WTC11 (cell line): ENCODE data around the gene TIAM2. TPM values are rescaled to one million over a fixed set of nuclear protein-coding genes. Genes with fewer than 3 reads are reported as not detected.

ENCODE experiments used
- ATAC-seq: fragments of 200-7000 bp; cut with Tn5 transposase; 2 replicates; pipeline ENCODE4 v1.10.0; 2021; ENCODE audit warnings: mild to moderate bottlenecking, moderate library complexity
- CTCF ChIA-PET: fragments of 300-600 bp; sonication (Branson Sonifier 250); formaldehyde crosslinking; loops from one replicate; lab custom pipeline; 2021; ENCODE audit warnings: antibody characterized with exemption; lab: Charles Lee
- POLR2A ChIA-PET: fragments of 350-600 bp; sonication (Branson Sonifier 250); formaldehyde crosslinking; loops from one replicate; lab custom pipeline; 2021; ENCODE audit warnings: antibody characterized with exemption; lab: Charles Lee
- DNase-seq: peaks from one replicate; pipeline ENCODE4 v3.0.0; 2021; ENCODE audit warnings: low spot score
- H3K27ac Mint-ChIP-seq: 2 replicates; pipeline ENCODE4 v1.8.0; 2021; ENCODE audit warnings: mixed read lengths
- H3K27me3 Mint-ChIP-seq: 2 replicates; pipeline ENCODE4 v1.8.0; 2021; ENCODE audit warnings: low read depth, mild to moderate bottlenecking, moderate library complexity, mixed read lengths
- H3K36me3 Mint-ChIP-seq: 2 replicates; pipeline ENCODE4 v1.8.0; 2021; ENCODE audit warnings: mixed read lengths
- H3K4me1 Mint-ChIP-seq: 2 replicates; pipeline ENCODE4 v1.8.0; 2022; ENCODE audit warnings: mixed read lengths
- H3K4me3 Mint-ChIP-seq: 2 replicates; pipeline ENCODE4 v1.8.0; 2021; ENCODE audit warnings: mild to moderate bottlenecking, moderate library complexity, mixed read lengths
- H3K9me3 Mint-ChIP-seq: 2 replicates; pipeline ENCODE4 v1.8.0; 2021; ENCODE audit warnings: mixed read lengths
- CBFB ChIP-seq: sonication (generic); formaldehyde crosslinking; IDR thresholded peaks from 2 replicates; pipeline ENCODE4 v1.8.1; 2022; ENCODE audit warnings: mild to moderate bottlenecking, low read depth, missing genetic modification reagents
- ELF4 ChIP-seq: sonication (generic); formaldehyde crosslinking; IDR thresholded peaks from 2 replicates; pipeline ENCODE4 v1.8.1; 2022; ENCODE audit warnings: low read depth, mild to moderate bottlenecking, moderate library complexity, missing genetic modification reagents
- EMX1 ChIP-seq: fragments of 250-450 bp; sonication (Bioruptor Pico); IDR thresholded peaks from 2 replicates; pipeline ENCODE4 v1.8.0; 2021; ENCODE audit warnings: mild to moderate bottlenecking
- ESRRA ChIP-seq: sonication (generic); formaldehyde crosslinking; IDR thresholded peaks from 2 replicates; pipeline ENCODE4 v1.8.1; 2022; ENCODE audit warnings: mild to moderate bottlenecking, missing genetic modification reagents, borderline replicate concordance
- ETV6 ChIP-seq: sonication (generic); formaldehyde crosslinking; IDR thresholded peaks from 2 replicates; pipeline ENCODE4 v1.8.1; 2022; ENCODE audit warnings: mild to moderate bottlenecking, missing genetic modification reagents
- FOXP1 ChIP-seq: sonication (generic); formaldehyde crosslinking; IDR thresholded peaks from 2 replicates; pipeline ENCODE4 v1.8.0; 2022; ENCODE audit warnings: missing genetic modification reagents, mild to moderate bottlenecking, moderate library complexity, borderline replicate concordance
- HMGA2 ChIP-seq: fragments of 250-450 bp; sonication (Bioruptor Pico); IDR thresholded peaks from 2 replicates; pipeline ENCODE4 v1.4.0; 2021; ENCODE audit warnings: mild to moderate bottlenecking, moderate library complexity
- NFATC4 ChIP-seq: fragments of 250-450 bp; sonication (Bioruptor Pico); IDR thresholded peaks from 2 replicates; pipeline ENCODE4 v1.9.0; 2021; ENCODE audit warnings: mild to moderate bottlenecking
- NFE2L1 ChIP-seq: sonication (generic); formaldehyde crosslinking; IDR thresholded peaks from 2 replicates; pipeline ENCODE4 v1.8.1; 2023; ENCODE audit warnings: missing genetic modification reagents
- NFYB ChIP-seq: sonication (generic); formaldehyde crosslinking; conservative IDR thresholded peaks from 2 replicates; pipeline ENCODE4 v1.8.0; 2022; ENCODE audit warnings: low read depth, missing genetic modification reagents
- NR3C1 ChIP-seq: sonication (generic); formaldehyde crosslinking; conservative IDR thresholded peaks from 2 replicates; pipeline ENCODE4 v1.8.1; 2023; ENCODE audit warnings: low read depth, mild to moderate bottlenecking, missing genetic modification reagents
- TCF7 ChIP-seq: sonication (generic); formaldehyde crosslinking; IDR thresholded peaks from 2 replicates; pipeline ENCODE4 v1.8.0; 2022; ENCODE audit warnings: mild to moderate bottlenecking, low read depth, missing genetic modification reagents, moderate library complexity
- ZNF219 ChIP-seq: sonication (generic); formaldehyde crosslinking; IDR thresholded peaks from 2 replicates; pipeline ENCODE4 v1.8.0; 2023; ENCODE audit warnings: missing genetic modification reagents, mild to moderate bottlenecking, borderline replicate concordance
- ZNF263 ChIP-seq: sonication (generic); formaldehyde crosslinking; IDR thresholded peaks from 2 replicates; pipeline ENCODE4 v1.8.1; 2022; ENCODE audit warnings: low read depth, mild to moderate bottlenecking, moderate library complexity, missing genetic modification reagents
- ZNF416 ChIP-seq: fragments of 250-450 bp; sonication (Bioruptor Pico); IDR thresholded peaks from 2 replicates; pipeline ENCODE4 v1.9.0; 2021; ENCODE audit warnings: mild to moderate bottlenecking, inconsistent platforms
- ZNF671 ChIP-seq: fragments of 250-450 bp; sonication (Bioruptor Pico); IDR thresholded peaks from 2 replicates; pipeline ENCODE4 v1.8.0; 2021; ENCODE audit warnings: mild to moderate bottlenecking
- total RNA-seq: library from RNA; stranded (reverse); gene quantifications from 3 replicates; pipeline ENCODE4 v1.2.3, GENCODE V29; 2021
- TF ChIP-seq, protein P1 (sequence below): sonication (generic); formaldehyde crosslinking; IDR thresholded peaks from 2 replicates; pipeline ENCODE4 v1.8.0; 2022; ENCODE audit warnings: mild to moderate bottlenecking, missing genetic modification reagents
- TF ChIP-seq, protein P2 (sequence below): sonication (generic); formaldehyde crosslinking; IDR thresholded peaks from 2 replicates; pipeline ENCODE4 v1.8.0; 2022; ENCODE audit warnings: mild to moderate bottlenecking, missing genetic modification reagents
- TF ChIP-seq, protein P3 (sequence below): sonication (generic); formaldehyde crosslinking; IDR thresholded peaks from 2 replicates; pipeline ENCODE4 v1.8.1; 2022; ENCODE audit warnings: low read depth, missing genetic modification reagents, borderline replicate concordance
- TF ChIP-seq, protein P4 (sequence below): fragments of 250-450 bp; sonication (Bioruptor Pico); conservative IDR thresholded peaks from 2 replicates; pipeline ENCODE4 v1.9.0; 2021; ENCODE audit warnings: mild to moderate bottlenecking
- TF ChIP-seq, protein P5 (sequence below): sonication (generic); formaldehyde crosslinking; IDR thresholded peaks from 2 replicates; pipeline ENCODE4 v1.8.1; 2023; ENCODE audit warnings: mild to moderate bottlenecking, missing genetic modification reagents, moderate library complexity
- TF ChIP-seq, protein P6 (sequence below): fragments of 200-600 bp; IDR thresholded peaks from 2 replicates; pipeline ENCODE4 v1.8.0; 2022; ENCODE audit warnings: antibody characterized with exemption
- TF ChIP-seq, protein P7 (sequence below): sonication (generic); formaldehyde crosslinking; IDR thresholded peaks from 2 replicates; pipeline ENCODE4 v1.8.1; 2023; ENCODE audit warnings: mild to moderate bottlenecking, missing genetic modification reagents, borderline replicate concordance

The TIAM2 gene
- total RNA-seq, 1 experiment from 2014 or later = 15.1 TPM

DNA sequence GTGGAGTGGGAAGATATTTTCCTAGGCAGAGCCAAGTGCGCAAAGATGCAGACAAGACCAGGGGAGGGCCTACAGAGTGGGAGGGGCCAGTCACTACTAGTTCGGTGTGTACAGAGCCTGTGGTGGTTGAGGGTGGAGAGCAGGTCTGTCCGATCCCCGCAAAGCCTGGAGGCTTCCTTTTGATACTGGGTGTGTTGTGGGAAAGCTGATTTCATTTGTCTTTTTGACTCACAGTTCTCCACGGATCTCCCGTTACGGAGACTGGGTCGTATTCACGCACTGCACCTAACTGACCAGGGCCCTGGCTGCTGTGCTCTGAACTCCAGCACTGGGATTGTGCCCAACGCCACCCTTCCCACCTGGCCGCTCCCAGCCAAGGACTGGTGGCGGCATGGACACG, 1.4 kb upstream of the TIAM2 start (continued):
- no peak for TF ChIP-seq NFE2L1 (CRISPR knock-in tag)

DNA sequence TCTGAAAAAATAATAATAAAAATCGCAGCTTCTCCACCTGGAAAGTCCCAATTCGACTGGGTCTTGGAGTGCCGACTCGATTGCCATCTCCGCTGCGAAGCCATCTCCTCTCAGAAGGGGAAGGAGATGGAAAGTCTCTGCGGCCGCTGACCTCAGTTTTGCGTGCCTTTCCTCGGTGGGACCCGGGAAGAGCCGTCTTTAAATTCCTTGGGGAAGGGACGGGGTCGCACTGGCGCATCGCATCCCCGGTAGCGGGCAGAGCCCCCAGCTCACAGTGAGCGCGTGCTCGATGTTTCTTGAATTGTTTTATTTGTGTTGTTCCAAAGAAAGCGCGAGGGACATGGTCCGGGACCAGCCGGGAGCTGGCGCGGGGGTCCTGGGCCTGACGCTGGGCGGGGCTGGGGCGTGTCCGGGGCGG, 270 bp upstream of the TIAM2 start:
- H3K9me3 Mint-ChIP-seq = no peaks in the 10 kb centered on the region
- peak overlapping the region; percentile 79 for H3K4me3 Mint-ChIP-seq
- peak; percentile 7 for ATAC-seq
- TF ChIP-seq NR3C1 (CRISPR knock-in tag) (no peak), FOXP1 (0 out of 2 replicates have a peak, but pooled peaks have one; percentile 1), EMX1 (CRISPR knock-in tag) (no peak), TCF7 (no peak), ZNF671 (CRISPR knock-in tag) (no peak), ELF4 (CRISPR knock-in tag) (no peak), ZNF219 (CRISPR knock-in tag) (no peak), NFYB (CRISPR knock-in tag) (no peak), NFATC4 (CRISPR knock-in tag) (no peak), ZNF416 (no peak)
- TF ChIP-seq, protein P1, sequence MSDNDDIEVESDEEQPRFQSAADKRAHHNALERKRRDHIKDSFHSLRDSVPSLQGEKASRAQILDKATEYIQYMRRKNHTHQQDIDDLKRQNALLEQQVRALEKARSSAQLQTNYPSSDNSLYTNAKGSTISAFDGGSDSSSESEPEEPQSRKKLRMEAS (CRISPR knock-in tag) = 0 out of 2 replicates have a peak, but pooled peaks have one; percentile 16
- TF ChIP-seq, protein P2, sequence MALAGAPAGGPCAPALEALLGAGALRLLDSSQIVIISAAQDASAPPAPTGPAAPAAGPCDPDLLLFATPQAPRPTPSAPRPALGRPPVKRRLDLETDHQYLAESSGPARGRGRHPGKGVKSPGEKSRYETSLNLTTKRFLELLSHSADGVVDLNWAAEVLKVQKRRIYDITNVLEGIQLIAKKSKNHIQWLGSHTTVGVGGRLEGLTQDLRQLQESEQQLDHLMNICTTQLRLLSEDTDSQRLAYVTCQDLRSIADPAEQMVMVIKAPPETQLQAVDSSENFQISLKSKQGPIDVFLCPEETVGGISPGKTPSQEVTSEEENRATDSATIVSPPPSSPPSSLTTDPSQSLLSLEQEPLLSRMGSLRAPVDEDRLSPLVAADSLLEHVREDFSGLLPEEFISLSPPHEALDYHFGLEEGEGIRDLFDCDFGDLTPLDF (CRISPR knock-in tag) = no peak
- TF ChIP-seq, protein P3, sequence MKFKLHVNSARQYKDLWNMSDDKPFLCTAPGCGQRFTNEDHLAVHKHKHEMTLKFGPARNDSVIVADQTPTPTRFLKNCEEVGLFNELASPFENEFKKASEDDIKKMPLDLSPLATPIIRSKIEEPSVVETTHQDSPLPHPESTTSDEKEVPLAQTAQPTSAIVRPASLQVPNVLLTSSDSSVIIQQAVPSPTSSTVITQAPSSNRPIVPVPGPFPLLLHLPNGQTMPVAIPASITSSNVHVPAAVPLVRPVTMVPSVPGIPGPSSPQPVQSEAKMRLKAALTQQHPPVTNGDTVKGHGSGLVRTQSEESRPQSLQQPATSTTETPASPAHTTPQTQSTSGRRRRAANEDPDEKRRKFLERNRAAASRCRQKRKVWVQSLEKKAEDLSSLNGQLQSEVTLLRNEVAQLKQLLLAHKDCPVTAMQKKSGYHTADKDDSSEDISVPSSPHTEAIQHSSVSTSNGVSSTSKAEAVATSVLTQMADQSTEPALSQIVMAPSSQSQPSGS (CRISPR knock-in tag) = no peak
- TF ChIP-seq, protein P4, sequence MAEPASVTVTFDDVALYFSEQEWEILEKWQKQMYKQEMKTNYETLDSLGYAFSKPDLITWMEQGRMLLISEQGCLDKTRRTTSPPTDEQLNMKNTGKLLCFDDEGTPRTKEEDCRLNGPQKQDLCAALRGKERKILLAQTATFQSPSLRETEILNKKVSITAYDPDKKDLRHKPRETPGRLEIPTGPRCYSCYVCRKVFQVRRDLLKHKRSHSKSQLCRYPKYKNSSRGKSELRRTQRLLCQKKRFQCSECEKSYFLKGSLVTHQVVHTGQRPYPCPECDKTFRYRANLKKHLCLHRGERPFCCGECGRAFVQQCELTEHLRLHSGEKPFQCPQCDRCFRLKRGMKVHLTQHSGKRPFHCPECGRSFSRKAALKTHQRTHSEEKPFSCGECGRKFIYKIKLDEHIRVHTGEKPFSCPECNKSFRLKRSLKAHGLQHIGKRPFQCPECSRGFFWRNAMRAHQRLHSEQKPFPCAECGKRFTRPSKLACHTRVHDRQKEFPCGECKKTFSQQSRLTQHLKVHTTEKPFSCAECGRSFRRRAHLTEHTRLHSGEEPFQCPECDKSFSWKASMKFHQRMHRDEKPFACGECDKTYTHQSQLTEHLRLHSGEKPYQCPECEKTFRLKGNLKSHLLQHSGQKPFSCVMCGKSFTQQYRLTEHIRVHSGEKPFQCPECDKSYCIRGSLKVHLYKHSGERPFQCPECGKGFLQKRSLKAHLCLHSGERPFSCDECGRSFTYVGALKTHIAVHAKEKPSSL (CRISPR knock-in tag) = no peak
- TF ChIP-seq, protein P5, sequence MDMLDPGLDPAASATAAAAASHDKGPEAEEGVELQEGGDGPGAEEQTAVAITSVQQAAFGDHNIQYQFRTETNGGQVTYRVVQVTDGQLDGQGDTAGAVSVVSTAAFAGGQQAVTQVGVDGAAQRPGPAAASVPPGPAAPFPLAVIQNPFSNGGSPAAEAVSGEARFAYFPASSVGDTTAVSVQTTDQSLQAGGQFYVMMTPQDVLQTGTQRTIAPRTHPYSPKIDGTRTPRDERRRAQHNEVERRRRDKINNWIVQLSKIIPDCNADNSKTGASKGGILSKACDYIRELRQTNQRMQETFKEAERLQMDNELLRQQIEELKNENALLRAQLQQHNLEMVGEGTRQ (CRISPR knock-in tag) = no peak
- TF ChIP-seq, all 79 proteins: peak for 2
- CTCF ChIA-PET = interaction anchor here (0.5 to 1.0 kb wide), 3 partner anchors 30 to 183 kb away, joined by 3 to 4 read pairs (median 4); no protein-coding TSS in a partner anchor
- Mint-ChIP-seq H3K36me3 (no peaks in the 10 kb centered on the region), H3K27ac (peak overlapping the region; percentile 76), H3K27me3 (peaks cover 22% of the 10 kb centered on the region), H3K4me1 (peaks cover 30% of the 10 kb centered on the region)
- DNase-seq = no peak
- POLR2A ChIA-PET = no interaction called here

DNA sequence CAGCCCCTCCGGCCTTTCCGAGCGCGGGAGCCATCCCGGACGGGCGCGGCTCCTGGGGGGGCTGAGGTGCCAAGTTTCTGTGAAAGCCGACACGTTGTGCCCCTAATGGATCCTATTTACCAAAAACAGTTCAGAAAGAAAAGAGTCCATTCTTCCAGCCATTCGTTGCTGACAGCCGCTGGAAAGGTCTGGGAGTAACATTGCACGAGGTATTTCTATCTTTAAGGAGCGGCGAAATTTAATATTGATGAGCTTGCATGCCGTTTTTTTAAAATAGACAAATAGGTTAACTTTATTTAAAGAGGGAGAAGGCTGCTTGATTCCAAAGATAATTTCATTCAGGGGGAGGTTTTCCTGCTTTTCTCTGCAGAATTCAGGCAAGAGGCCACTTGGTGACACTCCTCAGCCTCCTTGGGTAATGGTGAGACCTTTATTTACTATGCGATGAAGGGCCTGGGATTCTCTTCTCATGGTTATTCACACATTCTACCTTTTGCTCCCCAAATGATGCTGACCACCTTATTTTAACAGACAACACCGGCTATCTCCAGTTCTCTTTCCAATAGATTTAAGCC, 988 bp downstream of the TIAM2 start:
- ATAC-seq (no peak), DNase-seq (no peak)
- Mint-ChIP-seq H3K27ac (no peak overlapping the region), H3K36me3 (no peaks in the 10 kb centered on the region), H3K4me3 (peak overlapping the region; percentile 75), H3K27me3 (peaks cover 22% of the 10 kb centered on the region), H3K4me1 (peaks cover 29% of the 10 kb centered on the region), H3K9me3 (no peaks in the 10 kb centered on the region)
- ChIA-PET POLR2A (no interaction called here), CTCF (no interaction called here)
- TF ChIP-seq, protein P6, sequence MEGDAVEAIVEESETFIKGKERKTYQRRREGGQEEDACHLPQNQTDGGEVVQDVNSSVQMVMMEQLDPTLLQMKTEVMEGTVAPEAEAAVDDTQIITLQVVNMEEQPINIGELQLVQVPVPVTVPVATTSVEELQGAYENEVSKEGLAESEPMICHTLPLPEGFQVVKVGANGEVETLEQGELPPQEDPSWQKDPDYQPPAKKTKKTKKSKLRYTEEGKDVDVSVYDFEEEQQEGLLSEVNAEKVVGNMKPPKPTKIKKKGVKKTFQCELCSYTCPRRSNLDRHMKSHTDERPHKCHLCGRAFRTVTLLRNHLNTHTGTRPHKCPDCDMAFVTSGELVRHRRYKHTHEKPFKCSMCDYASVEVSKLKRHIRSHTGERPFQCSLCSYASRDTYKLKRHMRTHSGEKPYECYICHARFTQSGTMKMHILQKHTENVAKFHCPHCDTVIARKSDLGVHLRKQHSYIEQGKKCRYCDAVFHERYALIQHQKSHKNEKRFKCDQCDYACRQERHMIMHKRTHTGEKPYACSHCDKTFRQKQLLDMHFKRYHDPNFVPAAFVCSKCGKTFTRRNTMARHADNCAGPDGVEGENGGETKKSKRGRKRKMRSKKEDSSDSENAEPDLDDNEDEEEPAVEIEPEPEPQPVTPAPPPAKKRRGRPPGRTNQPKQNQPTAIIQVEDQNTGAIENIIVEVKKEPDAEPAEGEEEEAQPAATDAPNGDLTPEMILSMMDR = no peak
- TF ChIP-seq, protein P7, sequence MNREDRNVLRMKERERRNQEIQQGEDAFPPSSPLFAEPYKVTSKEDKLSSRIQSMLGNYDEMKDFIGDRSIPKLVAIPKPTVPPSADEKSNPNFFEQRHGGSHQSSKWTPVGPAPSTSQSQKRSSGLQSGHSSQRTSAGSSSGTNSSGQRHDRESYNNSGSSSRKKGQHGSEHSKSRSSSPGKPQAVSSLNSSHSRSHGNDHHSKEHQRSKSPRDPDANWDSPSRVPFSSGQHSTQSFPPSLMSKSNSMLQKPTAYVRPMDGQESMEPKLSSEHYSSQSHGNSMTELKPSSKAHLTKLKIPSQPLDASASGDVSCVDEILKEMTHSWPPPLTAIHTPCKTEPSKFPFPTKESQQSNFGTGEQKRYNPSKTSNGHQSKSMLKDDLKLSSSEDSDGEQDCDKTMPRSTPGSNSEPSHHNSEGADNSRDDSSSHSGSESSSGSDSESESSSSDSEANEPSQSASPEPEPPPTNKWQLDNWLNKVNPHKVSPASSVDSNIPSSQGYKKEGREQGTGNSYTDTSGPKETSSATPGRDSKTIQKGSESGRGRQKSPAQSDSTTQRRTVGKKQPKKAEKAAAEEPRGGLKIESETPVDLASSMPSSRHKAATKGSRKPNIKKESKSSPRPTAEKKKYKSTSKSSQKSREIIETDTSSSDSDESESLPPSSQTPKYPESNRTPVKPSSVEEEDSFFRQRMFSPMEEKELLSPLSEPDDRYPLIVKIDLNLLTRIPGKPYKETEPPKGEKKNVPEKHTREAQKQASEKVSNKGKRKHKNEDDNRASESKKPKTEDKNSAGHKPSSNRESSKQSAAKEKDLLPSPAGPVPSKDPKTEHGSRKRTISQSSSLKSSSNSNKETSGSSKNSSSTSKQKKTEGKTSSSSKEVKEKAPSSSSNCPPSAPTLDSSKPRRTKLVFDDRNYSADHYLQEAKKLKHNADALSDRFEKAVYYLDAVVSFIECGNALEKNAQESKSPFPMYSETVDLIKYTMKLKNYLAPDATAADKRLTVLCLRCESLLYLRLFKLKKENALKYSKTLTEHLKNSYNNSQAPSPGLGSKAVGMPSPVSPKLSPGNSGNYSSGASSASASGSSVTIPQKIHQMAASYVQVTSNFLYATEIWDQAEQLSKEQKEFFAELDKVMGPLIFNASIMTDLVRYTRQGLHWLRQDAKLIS = no peak
- no peak for TF ChIP-seq ESRRA (CRISPR knock-in tag)
- no peak for TF ChIP-seq HMGA2
- no peak for TF ChIP-seq ETV6 (CRISPR knock-in tag)
- no peak for TF ChIP-seq CBFB (CRISPR knock-in tag)
- no peak for TF ChIP-seq ZNF263
